UCSD-AML1 (cell line): ENCODE data around the gene SLC26A1.

ENCODE experiments used
- DNase-seq: peaks from one replicate; lab custom pipeline; 2025; ENCODE audit not compliant: unreplicated experiment; lab: John Stamatoyannopoulos, UW

Gene SLC26A1, protein sequence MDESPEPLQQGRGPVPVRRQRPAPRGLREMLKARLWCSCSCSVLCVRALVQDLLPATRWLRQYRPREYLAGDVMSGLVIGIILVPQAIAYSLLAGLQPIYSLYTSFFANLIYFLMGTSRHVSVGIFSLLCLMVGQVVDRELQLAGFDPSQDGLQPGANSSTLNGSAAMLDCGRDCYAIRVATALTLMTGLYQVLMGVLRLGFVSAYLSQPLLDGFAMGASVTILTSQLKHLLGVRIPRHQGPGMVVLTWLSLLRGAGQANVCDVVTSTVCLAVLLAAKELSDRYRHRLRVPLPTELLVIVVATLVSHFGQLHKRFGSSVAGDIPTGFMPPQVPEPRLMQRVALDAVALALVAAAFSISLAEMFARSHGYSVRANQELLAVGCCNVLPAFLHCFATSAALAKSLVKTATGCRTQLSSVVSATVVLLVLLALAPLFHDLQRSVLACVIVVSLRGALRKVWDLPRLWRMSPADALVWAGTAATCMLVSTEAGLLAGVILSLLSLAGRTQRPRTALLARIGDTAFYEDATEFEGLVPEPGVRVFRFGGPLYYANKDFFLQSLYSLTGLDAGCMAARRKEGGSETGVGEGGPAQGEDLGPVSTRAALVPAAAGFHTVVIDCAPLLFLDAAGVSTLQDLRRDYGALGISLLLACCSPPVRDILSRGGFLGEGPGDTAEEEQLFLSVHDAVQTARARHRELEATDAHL

DNA sequence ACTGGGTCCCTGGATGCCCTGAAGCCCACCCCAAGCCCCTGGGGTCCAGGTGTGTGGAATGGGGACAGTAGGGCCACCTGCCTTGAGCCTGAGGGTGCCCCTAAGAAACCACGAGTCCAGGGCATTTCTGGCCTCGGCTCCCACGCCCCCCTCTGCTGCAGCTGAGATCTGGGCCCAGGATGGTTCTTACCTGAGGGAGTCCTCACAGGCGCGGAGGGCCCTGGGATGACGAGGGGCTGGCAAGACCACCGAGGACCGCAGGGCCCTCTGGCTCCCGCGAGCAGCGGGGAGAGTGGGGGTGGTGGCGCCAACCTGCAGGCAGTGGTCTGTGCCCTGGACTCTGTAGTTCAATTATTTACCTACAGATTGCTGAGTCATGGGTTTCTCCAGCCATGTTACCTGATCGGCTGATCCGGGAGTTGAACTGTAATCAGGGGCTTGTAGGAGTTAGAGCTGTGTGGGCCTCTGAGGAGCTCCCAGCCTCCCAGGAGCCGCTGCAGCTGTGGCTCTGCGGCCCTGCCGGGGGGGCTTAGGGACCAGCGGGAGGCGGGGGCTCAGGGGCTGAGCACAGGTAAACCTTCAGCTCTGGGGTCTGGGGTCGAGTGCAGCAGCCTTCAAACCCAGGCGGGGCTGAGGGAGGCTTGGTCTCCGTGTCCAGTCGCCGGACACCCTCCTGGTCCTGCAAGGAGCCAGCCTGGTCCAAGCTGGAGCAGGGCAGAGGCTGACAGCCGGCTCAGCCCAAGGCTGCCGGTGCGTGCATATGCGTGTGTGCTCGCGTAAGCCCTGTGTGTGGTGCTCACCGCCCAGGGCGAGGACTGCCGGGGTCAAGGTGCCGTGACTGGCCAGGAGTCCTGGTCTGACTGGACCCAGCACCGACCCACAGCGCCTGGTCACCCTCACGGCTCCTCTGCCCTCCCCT is at the start of gene SLC26A1:
Gene SLC26A1, minus strand, starts transcription at position 294 of the 919 bp plus-strand sequence. CDS start 1,701 bp downstream, outside the sequence.
- no peak for DNase-seq

DNA sequence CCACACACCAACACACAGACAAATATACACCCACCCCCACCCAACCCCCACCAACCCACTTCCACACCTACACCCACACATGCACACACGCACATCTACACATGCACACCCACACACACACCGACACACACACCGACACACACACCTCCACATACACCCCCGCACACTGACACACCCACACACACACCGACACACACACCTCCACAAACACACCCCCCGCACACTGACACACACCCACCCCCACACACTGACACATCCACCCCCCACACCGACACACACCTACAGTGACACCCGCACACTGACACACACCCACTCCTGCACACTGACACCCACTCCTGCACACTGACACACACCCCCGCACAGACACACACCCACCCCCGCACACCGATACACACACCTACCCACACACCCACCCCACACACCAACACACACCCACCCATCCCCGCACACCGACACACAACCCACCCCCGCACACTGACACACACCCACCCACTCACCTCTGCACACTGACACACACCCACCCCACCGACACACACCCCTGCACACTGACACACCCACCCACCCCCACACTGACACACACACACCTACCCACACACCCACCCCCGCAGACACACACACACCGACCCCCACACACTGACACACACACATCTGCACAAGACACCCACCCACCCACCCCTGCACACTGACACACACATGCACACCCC is 49.3 kb upstream of the SLC26A1 start:
- DNase-seq, result no peak

DNA sequence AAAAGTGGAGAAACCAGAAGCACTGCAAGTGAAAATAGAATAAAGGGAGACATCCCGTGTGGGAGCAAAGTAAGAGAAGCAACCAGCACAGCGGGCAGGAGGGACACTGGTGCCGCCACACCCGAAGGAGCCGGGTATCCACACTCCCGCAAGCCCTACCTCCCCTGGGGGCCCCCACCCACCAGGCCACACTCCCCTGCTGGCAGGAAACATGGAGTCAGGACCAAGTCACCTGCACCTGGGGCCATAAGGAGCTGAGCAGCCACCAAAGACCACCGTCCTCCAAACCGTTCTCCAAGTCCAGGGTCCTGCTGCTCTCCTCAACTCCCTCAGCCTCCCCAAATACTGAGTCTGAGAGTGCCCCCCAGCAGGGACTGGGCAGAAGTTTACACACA is 48.7 kb upstream of the SLC26A1 start:
- DNase-seq, result no peak

DNA sequence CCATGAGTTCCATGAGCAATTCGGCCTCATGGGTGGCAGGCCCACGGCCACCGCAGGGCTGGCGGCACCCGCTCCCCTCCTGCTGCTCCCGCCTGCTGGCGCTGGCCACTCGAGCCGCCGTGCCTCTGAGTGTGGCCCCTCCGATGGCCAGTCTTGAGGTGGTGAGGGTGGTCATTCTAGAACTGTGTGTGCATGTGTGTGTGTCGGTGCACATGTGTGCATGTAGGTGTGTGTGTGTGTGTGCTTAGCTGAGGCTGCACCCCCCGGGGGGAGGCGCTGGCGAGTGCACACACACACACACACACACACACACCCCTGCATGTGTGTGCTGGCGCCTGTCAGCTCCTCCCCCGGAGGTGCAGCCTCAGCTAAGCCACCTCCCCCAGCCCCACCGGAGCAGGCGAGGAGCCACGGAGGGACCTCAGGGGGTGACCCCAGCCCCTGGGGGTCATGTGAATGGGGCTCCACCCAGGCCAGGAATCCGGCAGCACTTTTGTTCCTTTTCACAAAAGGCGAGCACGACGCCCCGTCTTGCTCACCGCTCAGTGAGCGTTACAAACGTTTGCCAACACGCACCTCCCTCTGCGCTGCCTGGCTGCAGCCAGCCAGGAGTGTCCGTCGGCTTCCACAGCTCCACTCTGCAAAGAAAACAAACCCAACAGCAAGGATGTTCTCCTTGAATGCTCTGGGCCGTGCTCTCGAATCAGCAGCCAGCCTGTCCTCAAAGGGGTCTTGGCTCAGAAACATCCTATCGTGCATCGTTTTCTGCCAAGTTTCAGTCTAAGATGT is 48.1 kb upstream of the SLC26A1 start:
- no peak for DNase-seq

DNA sequence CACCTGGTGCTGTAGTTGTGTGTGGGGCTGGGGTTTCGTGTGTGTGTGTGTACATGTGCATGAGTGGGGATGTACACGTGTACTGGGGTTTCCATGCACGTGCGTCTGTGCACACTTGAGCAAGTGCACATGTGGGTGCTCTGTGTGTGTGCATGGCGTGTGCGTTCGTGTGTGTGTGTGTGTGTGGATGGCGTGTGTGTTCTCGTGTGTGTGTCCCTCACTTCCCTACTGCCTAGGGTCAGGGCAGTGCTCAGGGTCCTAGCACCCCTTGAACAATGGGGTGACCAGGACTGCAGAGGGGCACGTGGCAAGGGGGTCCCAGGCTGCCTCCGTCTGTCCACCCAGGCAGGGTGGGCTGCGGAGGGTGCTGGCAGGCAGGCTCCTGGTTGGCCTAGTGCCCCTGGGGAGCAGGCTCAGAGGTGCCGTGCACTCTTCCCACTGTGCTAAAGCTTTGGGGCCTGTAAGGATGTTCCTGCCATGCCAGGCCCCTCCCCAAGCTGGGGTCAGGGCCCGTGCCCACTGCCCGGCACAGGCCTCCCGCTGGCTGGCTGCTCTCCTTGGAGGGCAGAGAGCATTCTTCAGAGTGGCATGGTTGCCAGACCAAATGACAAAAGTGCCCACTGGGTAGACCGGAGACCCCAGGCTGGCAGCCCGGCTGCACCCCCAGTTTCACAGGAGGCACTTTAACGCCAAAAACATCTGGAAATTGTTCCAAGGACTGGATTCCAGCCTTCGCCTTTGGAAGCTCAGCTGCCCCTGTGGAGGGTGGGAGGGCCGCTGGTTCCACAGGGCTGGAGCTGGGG is 47.3 kb upstream of the SLC26A1 start:
- DNase-seq, result no peak

DNA sequence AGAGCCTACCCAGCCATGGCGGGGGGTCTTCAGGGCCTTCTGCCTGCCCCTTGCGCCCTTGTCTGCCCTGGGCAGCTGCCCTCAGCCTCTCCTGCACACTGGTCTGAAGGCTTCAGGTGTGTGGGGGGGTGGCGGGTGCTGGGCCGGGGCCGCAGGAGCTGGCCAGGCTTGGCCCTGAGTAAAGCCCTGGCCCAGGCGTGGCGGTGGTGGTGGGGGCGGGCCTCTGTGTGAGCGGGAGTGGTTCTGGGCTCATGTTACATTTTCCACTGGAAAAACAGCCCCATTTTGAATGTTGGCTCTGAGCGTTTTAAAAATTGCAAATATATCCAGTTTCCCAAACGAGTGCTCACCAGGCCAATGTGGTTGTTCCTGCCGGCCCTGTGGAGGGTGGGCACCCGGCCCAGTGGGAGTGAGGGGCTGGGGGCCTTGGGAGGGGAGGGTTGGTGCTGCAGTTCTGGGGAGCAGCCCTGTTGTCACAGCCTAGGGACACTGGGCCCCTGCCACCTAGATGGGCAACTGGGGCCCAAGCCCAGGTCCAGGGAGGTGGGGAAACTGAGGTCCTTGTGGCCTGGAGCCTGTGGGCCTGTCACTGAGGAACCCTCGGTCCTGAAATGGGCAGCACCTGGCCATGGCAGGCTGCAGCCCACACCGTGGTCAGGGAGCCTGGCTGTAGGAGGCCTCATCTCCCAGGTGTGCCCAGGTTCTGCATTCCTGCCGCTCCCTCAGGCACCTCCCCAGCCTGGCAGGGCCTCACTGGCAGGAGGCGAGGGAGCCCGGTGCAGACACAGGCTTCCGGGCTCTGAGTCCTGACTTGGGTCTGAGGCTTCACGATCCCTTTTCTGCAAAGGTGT is 46.5 kb upstream of the SLC26A1 start:
- no peak for DNase-seq

DNA sequence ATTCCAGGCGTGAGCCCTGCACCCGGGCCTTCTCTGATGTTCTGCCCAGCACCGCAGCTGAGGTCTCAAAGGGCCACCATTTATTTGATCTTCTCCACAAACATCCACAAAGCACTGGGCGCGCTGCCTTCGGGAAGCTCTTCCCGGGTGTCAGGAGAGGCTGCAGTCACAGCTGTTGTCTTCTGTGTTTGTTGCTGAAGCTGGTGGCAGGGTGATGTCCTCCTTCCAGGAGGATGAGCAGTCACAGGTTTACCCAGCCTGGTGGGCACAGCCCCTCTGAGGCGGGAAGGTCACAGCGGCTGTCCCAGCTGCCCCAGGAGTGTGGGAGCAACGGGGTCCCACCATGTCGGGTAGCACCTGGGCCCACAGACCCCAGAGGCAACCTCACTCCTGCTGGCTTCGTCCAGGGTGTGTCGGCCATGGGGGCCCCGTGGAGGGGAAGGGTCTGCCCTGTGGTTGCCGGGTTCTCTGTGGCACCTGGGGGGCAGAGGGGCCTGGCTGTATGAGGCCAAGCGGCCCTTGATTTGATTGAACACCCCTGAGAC is 45.8 kb upstream of the SLC26A1 start:
- no peak for DNase-seq

DNA sequence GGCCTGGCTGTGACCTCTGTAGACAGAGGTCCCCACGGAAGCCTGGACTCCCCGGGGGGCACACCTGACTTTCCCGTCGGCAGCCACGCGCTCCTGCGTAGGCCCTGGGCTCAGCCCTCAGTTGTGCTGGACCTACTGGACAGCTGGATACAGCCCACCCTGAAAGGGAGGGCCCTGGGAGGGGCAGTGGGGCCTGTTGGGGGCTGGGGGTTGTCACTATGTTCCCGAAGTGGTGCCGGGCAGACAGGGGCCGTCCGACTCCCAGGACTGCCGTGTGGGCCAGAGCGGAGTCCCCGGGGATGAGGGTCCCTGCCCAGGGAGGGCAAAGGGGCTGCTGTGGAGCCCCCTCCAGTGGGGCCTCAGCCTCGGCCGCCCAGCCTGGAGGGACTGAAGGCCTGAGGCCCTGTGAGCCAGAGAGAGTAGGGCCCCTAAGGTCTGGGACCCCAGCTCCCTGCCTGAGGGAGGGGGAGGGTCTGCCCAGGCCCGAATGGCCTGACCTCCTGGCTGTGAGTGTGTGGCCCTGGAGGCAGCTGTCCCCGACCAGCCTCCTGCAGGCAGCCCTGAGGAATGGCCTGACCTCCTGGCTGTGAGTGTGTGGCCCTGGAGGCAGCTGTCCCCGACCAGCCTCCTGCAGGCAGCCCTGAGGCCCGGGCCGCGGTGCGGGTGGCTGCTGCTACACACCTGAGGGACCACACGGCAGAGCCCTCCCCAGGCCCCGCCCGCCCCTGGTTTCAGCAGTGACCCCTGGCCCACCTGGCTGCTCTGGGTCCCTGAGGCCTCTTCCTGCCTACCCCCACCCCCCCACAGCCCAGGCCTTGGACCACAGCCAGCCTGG is 44.0 kb upstream of the SLC26A1 start:
- no peak for DNase-seq

DNA sequence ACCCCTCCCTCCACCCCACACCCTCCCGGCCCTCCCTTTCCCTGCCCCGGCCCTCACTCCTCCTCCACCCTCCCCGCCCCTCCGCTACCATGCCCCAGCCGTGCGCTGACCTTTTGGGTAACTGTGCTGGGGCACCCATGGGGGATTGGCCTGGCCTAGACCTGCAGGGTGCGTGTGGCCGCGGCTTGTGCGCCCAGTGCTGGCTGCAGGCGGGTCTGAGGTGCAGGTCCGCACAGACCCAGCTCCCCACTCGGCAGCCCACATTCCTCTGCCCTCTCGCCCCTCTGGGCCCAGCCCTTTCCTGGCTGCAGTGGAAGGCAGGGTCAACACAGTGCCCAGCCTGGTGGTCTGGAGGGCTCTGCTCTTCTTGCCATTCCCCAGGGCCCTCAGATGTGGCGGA is 42.9 kb upstream of the SLC26A1 start:
- DNase-seq, result no peak

DNA sequence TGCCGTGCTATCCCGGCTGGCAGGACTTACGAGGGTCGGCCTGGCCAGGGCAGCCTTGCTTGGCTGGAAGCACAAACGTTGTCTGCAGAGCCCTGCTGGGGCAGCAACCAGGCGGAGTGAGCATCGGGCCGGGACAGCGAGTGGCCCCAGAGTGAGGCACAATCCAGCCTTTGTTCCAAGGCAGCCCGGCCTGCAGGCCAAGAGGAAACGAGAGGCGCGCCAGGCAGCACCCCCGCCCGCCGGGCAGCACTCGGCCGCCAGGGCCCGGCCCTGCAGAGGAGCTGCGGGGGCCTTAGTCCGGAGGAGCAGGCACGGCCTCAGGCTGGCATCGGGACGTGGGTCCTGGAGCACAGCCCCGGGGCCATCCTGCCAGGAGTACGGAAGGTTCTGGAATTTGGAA is 42.3 kb upstream of the SLC26A1 start:
- no peak for DNase-seq

DNA sequence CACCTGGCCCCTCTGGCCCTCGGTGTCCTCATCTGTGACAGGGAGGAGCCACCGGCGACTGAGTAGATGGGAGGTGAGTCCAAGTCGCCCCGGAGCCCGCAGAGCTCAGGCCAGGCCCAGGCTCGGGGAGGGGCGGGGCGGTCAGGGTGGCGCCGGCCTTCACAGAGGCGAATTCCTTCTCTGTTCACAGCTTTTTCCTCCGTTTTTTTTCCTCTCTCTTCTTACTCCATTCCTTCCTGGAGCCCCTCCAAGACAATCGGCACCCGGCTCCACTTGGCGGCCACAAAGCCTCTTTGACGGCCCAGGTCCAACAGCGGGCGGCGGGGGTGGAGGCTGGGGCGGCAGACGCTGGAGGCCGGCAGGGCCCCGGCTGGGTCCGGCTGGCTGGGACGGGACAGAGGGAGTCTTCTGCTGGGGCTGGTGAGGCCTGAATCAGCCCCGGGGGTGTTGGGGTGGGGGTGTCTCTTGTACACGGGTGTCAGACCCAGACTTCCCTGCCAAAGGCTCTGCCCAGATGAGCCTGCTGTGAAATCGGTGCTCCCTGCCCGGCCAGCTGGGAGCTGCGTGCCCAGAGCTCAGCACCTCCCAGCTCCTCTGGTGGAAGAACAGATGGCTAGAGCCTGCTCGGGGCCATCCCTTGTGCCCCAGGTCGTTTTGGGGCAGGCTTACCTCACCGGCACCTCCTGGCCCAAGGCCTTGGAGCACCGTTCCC is 40.8 kb upstream of the SLC26A1 start:
- no peak for DNase-seq

DNA sequence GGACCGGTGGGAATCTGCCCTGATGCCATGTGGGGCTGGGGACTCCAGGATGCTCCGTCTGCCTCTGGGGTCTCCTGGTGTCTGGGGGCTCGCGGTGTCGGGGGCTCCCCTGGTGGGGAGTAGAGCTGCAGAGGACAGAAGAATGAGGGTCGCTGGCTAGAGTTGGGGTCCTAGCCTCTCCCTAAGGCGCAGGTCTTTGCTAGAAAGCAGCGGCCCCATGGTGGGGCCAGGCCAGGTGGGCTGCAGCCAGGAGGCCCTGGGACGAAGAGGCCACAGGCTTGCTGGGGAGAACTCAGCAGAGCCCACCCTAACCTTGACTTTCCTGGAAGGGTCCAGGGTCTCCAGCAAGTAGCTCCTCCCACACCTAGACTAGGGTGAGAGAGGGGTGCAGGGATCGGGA is 39.7 kb upstream of the SLC26A1 start:
- DNase-seq, result no peak

DNA sequence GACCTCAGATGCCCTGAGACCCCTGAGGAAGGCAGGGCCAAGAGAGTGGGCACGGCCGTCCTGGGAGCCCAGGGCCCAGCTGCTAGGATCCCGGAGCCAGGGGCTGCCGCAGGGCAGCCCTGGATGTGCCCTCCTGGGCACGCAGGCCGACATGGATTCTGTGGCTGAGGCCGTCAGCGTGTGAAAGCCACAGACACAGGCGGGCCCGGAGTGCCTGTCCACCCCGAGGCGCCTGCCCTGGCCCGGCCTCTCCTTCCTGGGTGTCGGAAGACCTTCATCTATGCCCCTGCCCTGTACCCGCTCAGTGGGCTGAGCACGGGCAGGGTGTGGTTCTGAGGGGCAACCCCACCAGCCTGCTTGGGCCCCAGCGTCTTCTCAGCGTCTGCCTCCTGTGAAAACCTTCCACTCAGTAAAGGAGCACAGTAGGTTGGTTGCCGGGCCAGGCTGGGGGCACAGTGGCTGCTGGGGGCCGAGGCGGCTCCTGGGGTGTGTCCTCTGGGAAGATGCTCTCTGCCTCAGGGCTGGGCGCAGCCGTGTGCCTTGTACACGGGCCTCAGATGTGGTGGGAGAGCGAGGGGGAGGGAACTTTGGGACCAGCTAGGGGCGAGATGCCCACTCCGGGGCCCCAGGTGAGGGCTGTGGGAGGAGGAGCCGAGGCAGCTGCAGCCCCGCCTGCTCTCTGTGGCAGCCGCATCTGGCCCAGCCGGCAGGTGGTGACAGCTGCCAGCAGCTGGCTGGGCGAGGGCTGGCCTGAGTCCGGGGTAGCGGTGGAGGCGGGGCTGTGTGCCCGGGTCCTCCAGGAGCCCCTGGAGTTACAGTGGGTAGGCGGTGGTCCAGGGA is 39.0 kb upstream of the SLC26A1 start:
- no peak for DNase-seq

DNA sequence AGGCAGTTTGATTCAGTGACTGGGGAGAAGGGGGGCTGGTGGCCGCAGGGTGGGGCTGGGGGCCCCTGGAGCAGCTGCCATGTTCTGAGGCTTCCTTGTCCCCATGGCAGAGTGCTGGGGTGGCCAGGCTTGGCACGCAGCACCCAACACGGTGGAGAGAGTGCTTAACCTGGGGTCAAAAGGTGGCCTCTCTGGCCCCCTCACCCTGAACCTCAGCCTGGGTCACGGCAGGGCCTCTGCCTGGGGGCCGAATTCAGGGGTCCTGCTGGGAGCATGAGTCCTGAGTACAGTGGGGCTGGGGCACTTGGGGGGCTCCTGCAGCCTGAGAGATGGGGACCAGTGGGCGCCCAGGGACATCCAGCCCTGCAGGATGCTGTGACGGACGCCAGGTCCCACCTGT is 38.1 kb upstream of the SLC26A1 start:
- no peak for DNase-seq

DNA sequence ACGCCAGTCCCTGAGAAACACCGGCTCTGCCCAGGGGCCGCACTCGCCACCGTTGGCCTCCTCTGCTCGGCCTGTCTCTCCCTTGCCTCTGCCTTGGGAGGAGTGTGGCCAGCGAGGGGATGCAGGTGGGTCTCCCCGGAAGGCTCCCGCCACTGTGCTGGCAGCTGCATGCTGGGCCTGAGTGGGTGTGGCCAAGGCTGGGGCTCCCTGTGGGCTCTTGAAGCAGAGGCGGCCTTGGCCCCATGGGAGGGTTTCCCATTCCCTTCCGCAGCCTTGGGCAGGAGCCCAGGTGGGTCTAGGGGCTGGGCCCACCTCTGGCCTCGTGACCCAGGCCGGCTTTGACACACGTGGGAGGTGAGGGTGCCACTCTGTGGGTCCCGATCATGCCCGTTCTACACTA is 37.4 kb upstream of the SLC26A1 start:
- no peak for DNase-seq

DNA sequence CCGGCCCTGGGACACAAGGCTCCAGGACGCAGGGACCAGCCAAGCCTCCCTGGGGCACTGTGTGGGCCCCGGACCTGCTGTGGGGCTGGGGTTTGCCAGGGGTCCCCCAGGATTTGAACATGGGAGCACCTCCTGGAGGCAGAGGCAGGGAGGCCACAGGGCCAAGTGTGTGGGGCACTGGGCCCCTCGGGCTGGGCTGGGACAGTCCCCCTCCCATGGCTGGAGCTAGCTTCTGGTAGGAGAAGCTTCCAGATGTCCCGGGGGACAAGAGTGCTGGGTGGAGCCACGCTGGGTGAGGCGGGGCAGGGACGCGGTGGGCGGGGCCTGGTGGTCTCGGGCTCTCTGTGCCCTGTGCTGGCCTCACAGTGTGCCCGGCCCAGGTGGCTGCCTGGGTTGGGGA is 36.8 kb upstream of the SLC26A1 start:
- DNase-seq, result no peak
